ENCODE results near the gene KCNJ10.
A peak's percentile ranks its signal among the peaks of the same experiment; 100 is the strongest.

The KCNJ10 gene

GRCh38 chr1:160098852-160099561, 29.0 kb upstream of the KCNJ10 start:
- peak; percentile 83 to 87 for DNase-seq

- DNase-seq, result peak; percentile 67 to 80
These were observed 28.2 kb upstream of the KCNJ10 start, which contains the start of gene IGSF8 for GRCh38 chr1:160097911-160098851. Gene IGSF8 (minus strand): TSS chr1:160098619. CDS start chr1:160098472, 147 bp downstream.

- no peak for DNase-seq
These were observed 27.4 kb upstream of the KCNJ10 start for GRCh38 chr1:160097151-160097910.

- DNase-seq, result no peak
These were observed 26.5 kb upstream of the KCNJ10 start for GRCh38 chr1:160096274-160097116.

GRCh38 chr1:160095382-160096105, 25.6 kb upstream of the KCNJ10 start:
- no peak for DNase-seq

GRCh38 chr1:160094806-160095205, 24.8 kb upstream of the KCNJ10 start:
- no peak for DNase-seq

- DNase-seq, result no peak
These were observed 24.3 kb upstream of the KCNJ10 start for GRCh38 chr1:160094291-160094625.

GRCh38 chr1:160093624-160094290, 23.8 kb upstream of the KCNJ10 start:
- DNase-seq, result no peak

- no peak for DNase-seq
These were observed 23.1 kb upstream of the KCNJ10 start for GRCh38 chr1:160093069-160093395.

GRCh38 chr1:160092366-160093068, 22.6 kb upstream of the KCNJ10 start:
- DNase-seq, result no peak

- DNase-seq, result no peak
These were observed 21.8 kb upstream of the KCNJ10 start for GRCh38 chr1:160091666-160092223.

- no peak for DNase-seq
These were observed 20.8 kb upstream of the KCNJ10 start for GRCh38 chr1:160090760-160091159.

GRCh38 chr1:160089883-160090282, 19.9 kb upstream of the KCNJ10 start:
- no peak for DNase-seq

- no peak for DNase-seq
These were observed 17.2 kb upstream of the KCNJ10 start for GRCh38 chr1:160087118-160087662.

GRCh38 chr1:160086456-160086892, 16.5 kb upstream of the KCNJ10 start:
- no peak for DNase-seq

- DNase-seq, result peak; percentile 74 to 89
These were observed 15.9 kb upstream of the KCNJ10 start for GRCh38 chr1:160085686-160086455.

- DNase-seq, result no peak
These were observed 14.9 kb upstream of the KCNJ10 start for GRCh38 chr1:160084771-160085321.

- DNase-seq, result peak in 1 of 2 experiments; percentile 13
These were observed 14.2 kb upstream of the KCNJ10 start for GRCh38 chr1:160083968-160084770.

All from Kasumi-1 (cell line).